Measurements from ENCODE around the gene CEACAM1. TPM values are rescaled to one million over a fixed set of nuclear protein-coding genes. Genes with fewer than 3 reads are reported as not detected.

Gene CEACAM1
- total RNA-seq, 1 donor: not detected

GRCh38 chr19:42480335-42481095 is 47.8 kb downstream of the CEACAM1 start:
- Histone ChIP-seq H2AFZ (ENCODE audit: low read length) (no peak overlapping the region), H3K79me2 (ENCODE audit: insufficient read depth, low read length) (no peaks in the 10 kb centered on the region), H3K27me3 (ENCODE audit: insufficient read depth, low read length) (peaks cover 5% of the 10 kb centered on the region), H3K27ac (ENCODE audit: low read depth, low read length) (no peak overlapping the region), H3K4me3 (ENCODE audit: insufficient read depth, low read length) (no peak overlapping the region), H4K20me1 (ENCODE audit: insufficient read depth, low read length) (no peaks in the 10 kb centered on the region), H3K4me2 (ENCODE audit: insufficient read depth, low read length) (peak overlapping the region; percentile 13), H3K4me1 (ENCODE audit: insufficient read depth, low read length) (no peaks in the 10 kb centered on the region), H3K9me3 (ENCODE audit: low read depth, low read length) (no peaks in the 10 kb centered on the region), H3K36me3 (ENCODE audit: insufficient read depth, low read length) (no peaks in the 10 kb centered on the region)
- TF ChIP-seq CTCF (IDR thresholded peaks at IDR 0.05; ENCODE audit: extremely low read depth, low read depth, low read length): no peak
- peak; percentile 71 for DNase-seq (ENCODE audit: insufficient read length, low spot score, missing footprints)

GRCh38 chr19:42479736-42480135 is 48.5 kb downstream of the CEACAM1 start:
- peaks cover 2% of the 10 kb centered on the region for H4K20me1 ChIP-seq (ENCODE audit: insufficient read depth, low read length)
- DNase-seq (ENCODE audit: insufficient read length, low spot score, missing footprints): no peak
- H3K4me1 ChIP-seq (ENCODE audit: insufficient read depth, low read length): no peaks in the 10 kb centered on the region
- H3K27ac ChIP-seq (ENCODE audit: low read depth, low read length): no peak overlapping the region
- H3K27me3 ChIP-seq (ENCODE audit: insufficient read depth, low read length): peaks cover 8% of the 10 kb centered on the region
- no peak overlapping the region for H3K4me2 ChIP-seq (ENCODE audit: insufficient read depth, low read length)
- no peaks in the 10 kb centered on the region for H3K36me3 ChIP-seq (ENCODE audit: insufficient read depth, low read length)
- no peak for TF ChIP-seq CTCF (IDR thresholded peaks at IDR 0.05; ENCODE audit: extremely low read depth, low read depth, low read length)
- H3K9me3 ChIP-seq (ENCODE audit: low read depth, low read length): no peaks in the 10 kb centered on the region
- no peaks in the 10 kb centered on the region for H3K79me2 ChIP-seq (ENCODE audit: insufficient read depth, low read length)
- H2AFZ ChIP-seq (ENCODE audit: low read length): no peak overlapping the region
- no peak overlapping the region for H3K4me3 ChIP-seq (ENCODE audit: insufficient read depth, low read length)

DNA sequence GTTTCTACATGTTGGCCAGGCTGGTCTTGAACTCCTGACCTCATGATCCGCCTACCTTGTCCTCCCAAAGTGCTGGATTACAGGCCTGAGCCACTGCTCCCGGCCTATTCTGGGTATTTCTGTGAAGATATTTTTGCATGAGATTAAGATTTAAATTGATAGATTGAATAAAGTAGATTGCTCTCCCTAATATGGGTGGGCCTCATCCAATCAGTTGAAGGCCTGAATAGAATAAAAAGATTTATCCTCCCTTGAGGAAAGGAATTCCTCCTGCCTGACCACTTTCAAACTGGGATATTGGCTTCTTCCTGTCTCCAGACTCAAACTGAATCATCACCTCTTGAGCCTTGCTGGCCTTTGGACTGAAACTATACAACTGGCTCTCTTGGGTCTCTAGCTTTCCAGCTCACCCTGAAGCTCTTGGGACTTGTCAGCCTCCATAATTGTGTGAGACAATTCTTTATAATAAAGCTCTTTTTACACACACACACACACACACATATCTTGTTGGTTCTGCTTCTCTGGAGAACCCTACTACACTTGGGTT is 49.4 kb downstream of the CEACAM1 start:
- Histone ChIP-seq H3K36me3 (ENCODE audit: insufficient read depth, low read length) (no peaks in the 10 kb centered on the region), H3K9me3 (ENCODE audit: low read depth, low read length) (no peaks in the 10 kb centered on the region), H3K4me1 (ENCODE audit: insufficient read depth, low read length) (no peaks in the 10 kb centered on the region), H3K4me2 (ENCODE audit: insufficient read depth, low read length) (no peak overlapping the region), H2AFZ (ENCODE audit: low read length) (no peak overlapping the region), H3K27me3 (ENCODE audit: insufficient read depth, low read length) (peaks cover 10% of the 10 kb centered on the region), H3K4me3 (ENCODE audit: insufficient read depth, low read length) (no peak overlapping the region), H3K79me2 (ENCODE audit: insufficient read depth, low read length) (no peaks in the 10 kb centered on the region), H4K20me1 (ENCODE audit: insufficient read depth, low read length) (peaks cover 5% of the 10 kb centered on the region), H3K27ac (ENCODE audit: low read depth, low read length) (no peak overlapping the region)
- TF ChIP-seq CTCF (IDR thresholded peaks at IDR 0.05; ENCODE audit: extremely low read depth, low read depth, low read length): no peak
- DNase-seq (ENCODE audit: insufficient read length, low spot score, missing footprints): no peak

DNA sequence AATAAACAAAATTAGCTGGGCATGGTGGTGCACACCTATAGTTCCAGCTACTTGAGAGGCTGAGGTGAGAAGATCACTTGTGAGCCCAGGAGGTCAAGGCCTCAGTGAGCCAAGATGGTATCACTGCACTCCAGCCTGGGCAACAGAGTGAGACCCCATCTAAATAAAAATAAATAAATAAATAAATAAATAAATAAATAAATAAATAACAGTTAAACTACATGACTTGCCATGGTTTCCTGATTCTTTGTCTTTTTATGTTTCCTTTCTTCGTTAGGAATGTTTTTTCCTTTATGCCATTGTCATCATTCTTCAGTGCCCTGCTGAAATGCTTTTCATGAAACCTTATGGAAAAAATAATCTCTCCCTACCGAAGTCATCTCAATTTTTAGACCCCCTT is 50.3 kb downstream of the CEACAM1 start:
- Histone ChIP-seq H3K36me3 (ENCODE audit: insufficient read depth, low read length) (no peaks in the 10 kb centered on the region), H3K4me3 (ENCODE audit: insufficient read depth, low read length) (no peak overlapping the region), H3K9me3 (ENCODE audit: low read depth, low read length) (no peaks in the 10 kb centered on the region), H3K27me3 (ENCODE audit: insufficient read depth, low read length) (peaks cover 17% of the 10 kb centered on the region), H2AFZ (ENCODE audit: low read length) (no peak overlapping the region), H3K27ac (ENCODE audit: low read depth, low read length) (no peak overlapping the region), H3K4me2 (ENCODE audit: insufficient read depth, low read length) (no peak overlapping the region), H4K20me1 (ENCODE audit: insufficient read depth, low read length) (peaks cover 7% of the 10 kb centered on the region), H3K79me2 (ENCODE audit: insufficient read depth, low read length) (no peaks in the 10 kb centered on the region), H3K4me1 (ENCODE audit: insufficient read depth, low read length) (no peaks in the 10 kb centered on the region)
- no peak for DNase-seq (ENCODE audit: insufficient read length, low spot score, missing footprints)
- TF ChIP-seq CTCF (IDR thresholded peaks at IDR 0.05; ENCODE audit: extremely low read depth, low read depth, low read length): no peak
